A549 treated with GW870086 at 1 μM for 4 hours (cell line): ENCODE results near the gene NKIRAS2. TPM values are rescaled to one million over a fixed set of nuclear protein-coding genes. Genes with fewer than 3 reads are reported as not detected.

Experiments used
- total RNA-seq: library from RNA; stranded (reverse); fragments of 200-300 nt; extraction: Qiagen RNA extraction; gene quantifications from 5 replicates; pipeline ENCODE4 v1.2.3, GENCODE V29; 2022; ENCODE audit warnings: low read depth

NKIRAS2 gene
- 42.0 to 45.8 TPM (median 44.8 TPM) in 5 replicates for total RNA-seq

DNA sequence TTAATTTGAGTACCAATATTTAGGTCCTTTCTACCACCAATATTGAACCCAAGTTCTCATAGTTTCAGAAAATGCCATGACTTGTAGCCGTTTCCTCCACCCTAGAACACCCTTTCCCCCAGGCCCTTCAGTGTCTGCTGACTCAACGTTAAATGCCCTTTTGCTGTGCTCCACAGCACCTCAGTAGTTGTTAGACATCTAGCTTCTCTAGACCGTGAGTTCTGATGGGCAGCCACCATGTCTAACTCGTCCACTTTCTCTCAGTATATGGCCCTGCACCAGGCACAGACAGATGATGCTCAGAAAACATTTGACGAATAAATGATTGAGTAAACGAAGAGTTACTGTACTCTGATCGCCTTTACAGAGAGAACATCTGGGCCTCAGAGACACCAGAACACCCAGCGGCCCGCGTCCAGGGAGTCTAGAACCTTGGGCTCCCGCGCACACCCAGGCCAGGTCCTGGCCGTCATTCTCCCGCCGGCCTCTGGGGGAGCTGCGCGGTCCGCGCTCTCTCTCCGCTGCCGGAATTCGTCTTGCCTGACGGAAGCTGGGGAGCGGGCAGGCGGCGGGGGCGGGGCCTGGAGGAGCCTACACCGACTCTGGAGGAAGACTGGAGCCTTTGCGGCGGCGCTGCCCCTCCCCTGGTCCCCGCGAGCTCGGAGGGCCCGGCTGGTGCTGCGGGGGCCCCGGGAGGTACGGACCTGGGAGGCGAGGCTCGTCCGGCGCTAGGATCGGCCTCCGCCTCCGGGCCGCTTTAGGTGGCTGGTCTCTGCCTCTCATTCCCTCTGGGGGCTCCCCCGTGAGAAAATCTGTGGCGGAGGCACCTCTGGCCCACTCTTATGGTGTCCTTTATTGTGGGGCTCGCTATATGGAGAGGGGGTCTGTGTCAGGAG is at the start of gene NKIRAS2:
Gene NKIRAS2 (plus strand): TSS at position 582 of the 896 bp plus-strand sequence. CDS start 1,488 bp downstream, outside the sequence.

DNA sequence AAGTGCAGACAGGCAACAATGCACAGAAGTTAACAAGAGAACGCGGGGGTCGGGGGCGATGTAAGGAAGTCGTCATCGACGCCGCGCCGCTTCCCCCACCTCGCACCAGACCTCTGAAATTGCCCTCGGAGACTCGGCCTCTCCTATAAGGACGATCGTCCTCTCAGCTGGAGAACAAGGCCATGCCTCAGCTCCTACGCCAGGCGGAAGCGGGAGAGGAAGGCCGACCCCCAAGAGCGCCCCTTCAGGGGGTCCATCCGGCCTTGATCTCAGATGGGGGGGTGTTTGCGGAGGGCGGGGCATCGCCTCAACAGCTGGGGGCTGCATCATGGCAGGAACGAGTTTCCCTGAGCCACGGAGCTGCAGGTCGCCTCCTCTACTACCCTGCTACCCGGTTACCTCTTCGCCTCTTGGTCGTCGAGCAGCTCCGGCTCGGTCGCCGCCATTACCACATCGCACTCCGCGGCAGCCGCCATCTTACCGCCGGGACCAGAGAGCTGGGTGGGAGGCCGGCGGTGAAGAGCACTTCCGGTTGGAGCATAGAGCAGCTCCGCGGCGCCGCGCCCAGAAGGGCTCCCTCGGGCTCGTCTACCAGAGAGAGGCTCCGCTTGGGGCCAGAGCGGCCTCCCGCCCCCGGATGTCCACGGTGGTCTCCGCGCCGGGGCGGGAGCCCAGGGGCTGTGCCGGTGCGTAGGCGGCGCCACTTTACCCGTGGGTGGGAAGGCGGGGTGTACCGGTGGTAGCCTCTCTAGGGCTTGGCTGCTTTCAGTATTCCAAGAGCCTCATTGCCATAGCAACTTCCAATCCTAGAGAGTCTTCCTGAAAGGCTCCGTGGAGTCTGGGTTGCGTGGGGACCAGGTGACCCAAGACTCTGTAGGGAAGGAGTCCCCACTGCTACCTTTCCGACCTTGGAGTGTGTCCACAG is 2.7 kb upstream of the NKIRAS2 start, which contains the start of gene DNAJC7:
Gene DNAJC7 (minus strand): TSS at position 499 of the 925 bp plus-strand sequence. CDS start 23 bp downstream, at position 476.

GRCh38 chr17:42050393-42051012 is 30.6 kb downstream of the NKIRAS2 start, which contains the start of gene C17orf113:
C17orf113 (minus strand) TSS chr17:42050601; CDS start chr17:42043376, 7,225 bp downstream.

Other genes starting within 250 kb of the NKIRAS2 start
- gene JUP, start 233.4 kb upstream of the NKIRAS2 start, total RNA-seq = 91.7 to 132 TPM (median 123 TPM) in 5 replicates
- 25.8 to 38.7 TPM (median 35.0 TPM) in 5 replicates for gene P3H4, start 208.1 kb upstream of the NKIRAS2 start, total RNA-seq
- 86.7 to 109 TPM (median 106 TPM) in 5 replicates for gene FKBP10, start 207.1 kb upstream of the NKIRAS2 start, total RNA-seq
- gene NT5C3B, start 183.9 kb upstream of the NKIRAS2 start, total RNA-seq = 103 to 113 TPM (median 108 TPM) in 5 replicates
- gene KLHL10, start 182.3 kb upstream of the NKIRAS2 start, total RNA-seq = not detected in 5 replicates
- gene KLHL11, start 154.7 kb upstream of the NKIRAS2 start, total RNA-seq = 1.7 to 3.8 TPM (median 2.9 TPM) in 5 replicates
- 247 to 312 TPM (median 289 TPM) in 5 replicates for gene ACLY, start 101.1 kb upstream of the NKIRAS2 start, total RNA-seq
- gene ODAD4, start 89.5 kb upstream of the NKIRAS2 start, total RNA-seq = 0.98 to 1.6 TPM (median 1.3 TPM) in 5 replicates
- gene CNP, start 53.3 kb upstream of the NKIRAS2 start, total RNA-seq = 55.5 to 71.2 TPM (median 67.9 TPM) in 5 replicates
- 111 to 123 TPM (median 118 TPM) in 5 replicates for gene DNAJC7, start 2.7 kb upstream of the NKIRAS2 start, total RNA-seq
- 0.48 to 0.94 TPM (median 0.69 TPM) in 5 replicates for gene C17orf113, start 30.5 kb downstream of the NKIRAS2 start, total RNA-seq
- 0.14 to 0.32 TPM (median 0.27 TPM) in 4 of 5 replicates, not detected in the other for gene ZNF385C, start 78.4 kb downstream of the NKIRAS2 start, total RNA-seq
- 0.18 to 0.69 TPM (median 0.51 TPM) in 5 replicates for gene DHX58, start 92.6 kb downstream of the NKIRAS2 start, total RNA-seq
- 36.5 to 47.8 TPM (median 45.1 TPM) in 5 replicates for gene KAT2A, start 101.3 kb downstream of the NKIRAS2 start, total RNA-seq
- 0.08 TPM in 1 of 5 replicates, not detected in the others for gene HSPB9, start 102.7 kb downstream of the NKIRAS2 start, total RNA-seq
- 222 to 266 TPM (median 257 TPM) in 5 replicates for gene RAB5C, start 134.9 kb downstream of the NKIRAS2 start, total RNA-seq
- 0.25 to 0.39 TPM (median 0.29 TPM) in 5 replicates for gene KCNH4, start 161.1 kb downstream of the NKIRAS2 start, total RNA-seq
- gene HCRT, start 165.4 kb downstream of the NKIRAS2 start, total RNA-seq = not detected in 5 replicates
- 18.2 to 22.2 TPM (median 18.6 TPM) in 5 replicates for gene GHDC, start 174.4 kb downstream of the NKIRAS2 start, total RNA-seq